ENCODE measurements around the gene EPO.

Gene EPO

DNA sequence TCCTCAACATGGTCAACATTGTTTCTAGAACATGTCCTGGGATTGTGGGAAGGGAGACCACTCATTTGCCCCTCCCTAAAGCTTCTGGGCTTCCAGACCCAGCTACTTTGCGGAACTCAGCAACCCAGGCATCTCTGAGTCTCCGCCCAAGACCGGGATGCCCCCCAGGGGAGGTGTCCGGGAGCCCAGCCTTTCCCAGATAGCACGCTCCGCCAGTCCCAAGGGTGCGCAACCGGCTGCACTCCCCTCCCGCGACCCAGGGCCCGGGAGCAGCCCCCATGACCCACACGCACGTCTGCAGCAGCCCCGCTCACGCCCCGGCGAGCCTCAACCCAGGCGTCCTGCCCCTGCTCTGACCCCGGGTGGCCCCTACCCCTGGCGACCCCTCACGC lies at the start of gene EPO:
TSS of gene EPO (plus strand) at position 190 of the 392 bp plus-strand sequence. CDS start 513 bp downstream, outside the sequence.
- DNase-seq (ENCODE audit: extremely low read depth, low read depth): no peak
- TF ChIP-seq, protein P1, sequence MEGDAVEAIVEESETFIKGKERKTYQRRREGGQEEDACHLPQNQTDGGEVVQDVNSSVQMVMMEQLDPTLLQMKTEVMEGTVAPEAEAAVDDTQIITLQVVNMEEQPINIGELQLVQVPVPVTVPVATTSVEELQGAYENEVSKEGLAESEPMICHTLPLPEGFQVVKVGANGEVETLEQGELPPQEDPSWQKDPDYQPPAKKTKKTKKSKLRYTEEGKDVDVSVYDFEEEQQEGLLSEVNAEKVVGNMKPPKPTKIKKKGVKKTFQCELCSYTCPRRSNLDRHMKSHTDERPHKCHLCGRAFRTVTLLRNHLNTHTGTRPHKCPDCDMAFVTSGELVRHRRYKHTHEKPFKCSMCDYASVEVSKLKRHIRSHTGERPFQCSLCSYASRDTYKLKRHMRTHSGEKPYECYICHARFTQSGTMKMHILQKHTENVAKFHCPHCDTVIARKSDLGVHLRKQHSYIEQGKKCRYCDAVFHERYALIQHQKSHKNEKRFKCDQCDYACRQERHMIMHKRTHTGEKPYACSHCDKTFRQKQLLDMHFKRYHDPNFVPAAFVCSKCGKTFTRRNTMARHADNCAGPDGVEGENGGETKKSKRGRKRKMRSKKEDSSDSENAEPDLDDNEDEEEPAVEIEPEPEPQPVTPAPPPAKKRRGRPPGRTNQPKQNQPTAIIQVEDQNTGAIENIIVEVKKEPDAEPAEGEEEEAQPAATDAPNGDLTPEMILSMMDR (IDR thresholded peaks at IDR 0.05; ENCODE audit: low read depth, low read length): no peak

DNA sequence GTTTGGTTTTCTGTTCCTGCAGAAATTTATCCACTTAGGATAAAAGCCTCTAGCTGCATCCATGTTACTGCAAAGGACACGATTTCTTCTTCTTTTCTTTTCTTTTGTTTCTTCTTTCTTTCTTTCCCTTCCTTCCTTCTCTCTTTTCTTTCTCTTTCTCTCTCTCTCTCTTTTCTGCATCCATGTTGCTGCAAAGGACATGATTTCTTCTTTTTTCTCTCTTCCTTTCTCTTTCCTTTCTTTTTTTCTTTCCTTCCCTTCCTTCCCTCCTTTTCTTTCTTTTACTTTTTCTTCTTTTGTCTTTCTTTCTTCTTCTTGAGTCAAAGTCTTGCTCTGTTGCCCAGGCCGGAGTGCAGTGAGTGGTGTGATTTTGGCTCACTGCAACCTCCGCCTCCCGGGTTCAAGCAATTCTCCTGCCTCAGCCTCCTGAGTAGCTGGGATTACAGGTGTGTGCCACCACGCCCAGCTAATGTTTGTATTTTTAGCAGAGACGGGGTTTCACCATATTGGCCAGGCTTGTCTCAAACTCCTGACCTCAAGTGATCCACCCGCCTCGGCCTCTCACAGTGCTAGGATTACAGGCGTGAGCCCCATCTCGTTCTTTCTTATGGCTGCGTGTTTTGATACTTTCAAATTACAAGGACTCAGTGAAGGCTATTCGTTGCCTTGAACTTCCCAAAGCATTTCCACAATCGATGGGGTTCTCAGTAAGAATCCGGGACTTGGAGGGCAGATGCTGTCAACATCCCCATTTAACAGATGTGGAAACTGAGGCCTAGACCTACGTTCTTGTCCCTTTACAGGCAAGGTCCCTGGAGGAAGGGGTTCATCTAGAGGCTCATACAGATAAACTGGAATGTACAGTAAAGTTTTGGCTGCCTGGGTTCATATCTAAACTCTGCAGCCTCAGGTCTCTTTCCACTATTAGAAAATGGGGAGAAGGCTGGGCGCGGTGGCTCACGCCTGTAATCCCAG lies 48.6 kb upstream of the EPO start:
- DNase-seq (ENCODE audit: extremely low read depth, low read depth): no peak
- TF ChIP-seq, protein P1 (IDR thresholded peaks at IDR 0.05; ENCODE audit: low read depth, low read length): no peak

DNA sequence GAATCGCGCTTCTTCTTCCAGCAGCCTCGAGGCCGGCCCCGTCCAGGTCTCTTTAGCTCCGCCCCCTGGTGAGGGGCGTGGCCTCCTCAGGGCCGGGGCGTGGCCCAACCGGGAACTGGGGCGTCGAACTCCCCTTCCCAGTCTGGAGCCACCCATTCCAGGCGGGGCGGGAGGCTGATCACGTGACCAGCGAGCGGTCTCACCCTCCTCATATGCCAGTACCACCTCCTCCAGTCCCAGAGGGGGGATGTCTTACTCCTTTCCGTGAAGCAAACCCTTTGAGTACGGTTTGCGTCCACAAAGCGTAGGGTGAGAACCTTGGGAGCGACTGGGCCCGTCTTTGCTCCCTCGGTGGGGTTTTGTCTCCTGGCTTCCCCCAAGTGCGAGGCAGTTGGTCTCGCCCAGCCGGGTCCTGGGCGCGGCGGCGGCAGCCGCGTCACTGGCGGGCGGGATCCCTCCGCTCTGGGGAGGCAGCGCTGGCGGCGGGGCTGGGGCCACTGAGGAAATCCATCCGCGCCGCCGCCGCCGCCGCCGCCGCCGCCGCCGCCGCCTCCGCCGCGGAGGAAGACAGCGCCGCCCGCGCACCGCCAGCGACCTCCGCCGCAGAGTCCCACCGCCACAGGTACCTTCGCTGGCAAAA lies 46.8 kb upstream of the EPO start, which contains the start of gene GNB2:
TSS of gene GNB2 (plus strand) at position 439 of the 640 bp plus-strand sequence. CDS start 2,526 bp downstream, outside the sequence.
- DNase-seq (ENCODE audit: extremely low read depth, low read depth): peak; percentile 99
- TF ChIP-seq, protein P1 (IDR thresholded peaks at IDR 0.05; ENCODE audit: low read depth, low read length): no peak

DNA sequence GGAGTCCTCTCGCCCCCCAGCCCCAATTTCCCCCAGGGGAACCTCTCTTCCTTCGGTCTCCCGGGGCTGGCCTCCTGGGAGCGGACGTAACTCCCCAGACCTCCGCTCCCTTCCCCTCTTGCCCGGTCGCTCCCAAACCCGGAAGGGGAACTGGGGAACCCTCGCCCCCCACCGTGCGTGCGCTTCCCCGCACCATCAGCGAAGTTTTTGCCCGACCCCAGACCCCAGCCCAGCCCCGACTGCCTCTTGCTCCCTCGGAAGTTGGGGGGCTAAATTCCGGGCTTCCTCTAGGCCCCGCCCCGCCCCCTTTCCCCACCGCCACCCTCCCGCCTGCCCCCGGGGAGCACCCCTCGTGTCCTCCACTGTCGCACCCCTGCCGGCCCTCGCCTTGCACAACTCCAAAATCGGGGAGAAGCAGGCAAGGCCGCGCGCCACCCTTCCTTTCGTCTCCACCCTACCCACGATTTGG lies 46.3 kb upstream of the EPO start:
- TF ChIP-seq, protein P1 (IDR thresholded peaks at IDR 0.05; ENCODE audit: low read depth, low read length): no peak
- DNase-seq (ENCODE audit: extremely low read depth, low read depth): no peak

DNA sequence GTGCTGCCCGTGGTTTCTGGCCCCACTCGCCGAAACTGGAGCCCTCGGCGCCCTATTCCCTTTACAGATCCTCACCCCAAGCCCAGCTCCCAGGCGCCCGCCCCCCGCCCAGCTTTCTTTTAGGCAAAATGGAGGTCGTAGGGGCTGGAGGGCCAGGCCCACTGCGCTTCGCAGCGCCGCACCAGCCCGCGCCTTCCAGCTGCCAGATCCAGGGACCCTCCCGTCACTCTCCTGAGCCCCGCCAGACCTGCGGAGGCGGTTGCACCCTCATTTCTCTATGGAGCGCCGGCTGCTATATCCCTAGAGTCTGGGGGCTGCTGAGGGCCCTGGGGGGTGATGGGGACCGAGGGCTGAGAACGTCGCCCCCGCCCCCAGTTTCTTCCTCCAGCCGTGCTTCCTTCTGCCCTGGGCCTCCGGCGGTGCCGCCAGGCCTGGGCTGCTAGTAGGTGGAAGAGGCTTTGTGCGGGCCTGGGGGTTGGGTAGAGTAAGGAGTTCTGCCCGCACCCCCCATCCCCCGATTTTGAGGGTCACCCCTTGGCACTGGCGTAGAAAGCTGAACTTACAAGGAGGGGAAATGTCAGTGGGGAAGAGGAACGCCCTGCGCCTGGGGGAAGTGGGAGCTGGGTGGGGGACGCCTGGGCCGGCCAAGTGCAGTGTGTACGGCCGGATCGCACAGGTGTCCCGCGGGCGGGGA lies 45.7 kb upstream of the EPO start:
- no peak for DNase-seq (ENCODE audit: extremely low read depth, low read depth)
- TF ChIP-seq, protein P1 (IDR thresholded peaks at IDR 0.05; ENCODE audit: low read depth, low read length): no peak

DNA sequence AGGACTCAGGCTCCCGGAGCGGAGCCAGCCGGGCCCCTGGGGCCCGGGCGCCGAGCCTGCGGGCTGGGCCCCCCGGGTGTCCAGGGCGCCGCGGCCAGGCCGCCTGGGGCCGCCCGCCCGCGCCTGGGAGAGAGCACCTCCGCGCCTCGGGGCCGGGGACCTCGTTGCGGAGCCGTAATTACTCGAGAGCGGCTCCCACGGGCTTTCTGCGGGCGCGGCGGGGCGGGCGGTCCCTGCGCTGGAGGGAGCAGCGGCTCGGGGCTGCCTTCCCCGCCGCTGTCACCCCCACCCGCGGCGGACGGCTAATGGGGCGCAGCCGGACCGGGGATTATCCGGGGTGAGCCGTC lies 45.2 kb upstream of the EPO start:
- TF ChIP-seq, protein P1 (IDR thresholded peaks at IDR 0.05; ENCODE audit: low read depth, low read length): no peak
- DNase-seq (ENCODE audit: extremely low read depth, low read depth): no peak
